T-helper 1 cell treated with Interleukin-12 subunit alpha and Interleukin-12 subunit beta and Interleukin-4 antibody, amounts not matched to agents 30 ng/mL and 1 ng/mL, for 36 hours (primary cell): ENCODE measurements around the gene ARFGEF2. TPM values are rescaled to one million over a fixed set of nuclear protein-coding genes. Genes with fewer than 3 reads are reported as not detected.
"Not testable (repeated sequence)": the region's sequence is repeated elsewhere in the genome, so short reads cannot be mapped to it uniquely, and the experiment has no call there.

Source experiments
- intact Hi-C: fragments of 100-400 bp; cut with micrococcal nuclease; formaldehyde crosslinking; loops from one replicate; pipeline ENCODE4 v1.15.1; 2024
- total RNA-seq: library from RNA; stranded (reverse); gene quantifications from 2 replicates; pipeline ENCODE4 v1.2.3, GENCODE V29; 2022

Gene ARFGEF2
- total RNA-seq, 1 donor from 2014 or later: 25.6 TPM

DNA sequence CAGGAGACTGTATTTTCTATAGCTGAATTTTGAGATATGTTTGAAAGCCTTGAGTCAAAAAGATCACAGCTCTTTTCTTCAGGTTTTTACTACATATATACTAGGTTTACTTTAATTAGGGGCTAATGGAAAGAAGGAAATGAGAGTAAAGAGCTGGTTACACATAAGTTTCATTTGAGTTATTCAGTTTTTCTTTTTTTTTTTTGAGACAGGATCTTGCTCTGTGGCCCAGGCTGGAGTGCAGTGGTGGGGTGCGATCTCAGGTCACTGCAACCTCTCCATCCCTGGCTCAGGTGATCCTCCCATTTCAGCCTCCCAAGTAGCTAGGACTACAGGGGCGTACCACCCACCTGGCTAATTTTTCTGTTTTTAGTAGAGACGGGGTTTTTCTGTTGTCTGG lies 4.8 kb downstream of the ARFGEF2 start:
- intact Hi-C loops: loop anchor here (10.0 kb wide), 1 partner anchor 889 kb away; the partner anchor contains the start of gene SLC9A8

DNA sequence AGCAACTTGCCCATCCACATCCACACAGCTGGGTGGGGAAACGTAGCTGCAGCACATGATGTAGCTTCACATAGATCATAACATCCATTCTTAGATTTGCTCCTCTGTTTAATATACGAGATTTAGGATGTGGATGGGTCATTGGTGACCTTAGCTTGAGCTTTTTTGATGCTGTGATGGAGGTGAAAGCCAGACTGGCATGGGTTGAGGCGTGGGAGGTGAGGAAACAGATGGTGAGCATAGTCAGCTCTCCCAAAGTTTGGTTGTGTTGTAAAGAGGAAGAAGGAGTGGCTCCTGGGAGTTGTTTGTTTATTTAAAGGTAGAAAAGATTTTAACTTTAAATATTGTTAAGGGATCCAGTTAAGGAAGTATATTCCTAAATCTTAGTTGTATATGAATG lies 5.3 kb downstream of the ARFGEF2 start:
- intact Hi-C loops: loop anchor here (10.0 kb wide), 1 partner anchor 888 kb away; the partner anchor contains the start of gene SLC9A8

DNA sequence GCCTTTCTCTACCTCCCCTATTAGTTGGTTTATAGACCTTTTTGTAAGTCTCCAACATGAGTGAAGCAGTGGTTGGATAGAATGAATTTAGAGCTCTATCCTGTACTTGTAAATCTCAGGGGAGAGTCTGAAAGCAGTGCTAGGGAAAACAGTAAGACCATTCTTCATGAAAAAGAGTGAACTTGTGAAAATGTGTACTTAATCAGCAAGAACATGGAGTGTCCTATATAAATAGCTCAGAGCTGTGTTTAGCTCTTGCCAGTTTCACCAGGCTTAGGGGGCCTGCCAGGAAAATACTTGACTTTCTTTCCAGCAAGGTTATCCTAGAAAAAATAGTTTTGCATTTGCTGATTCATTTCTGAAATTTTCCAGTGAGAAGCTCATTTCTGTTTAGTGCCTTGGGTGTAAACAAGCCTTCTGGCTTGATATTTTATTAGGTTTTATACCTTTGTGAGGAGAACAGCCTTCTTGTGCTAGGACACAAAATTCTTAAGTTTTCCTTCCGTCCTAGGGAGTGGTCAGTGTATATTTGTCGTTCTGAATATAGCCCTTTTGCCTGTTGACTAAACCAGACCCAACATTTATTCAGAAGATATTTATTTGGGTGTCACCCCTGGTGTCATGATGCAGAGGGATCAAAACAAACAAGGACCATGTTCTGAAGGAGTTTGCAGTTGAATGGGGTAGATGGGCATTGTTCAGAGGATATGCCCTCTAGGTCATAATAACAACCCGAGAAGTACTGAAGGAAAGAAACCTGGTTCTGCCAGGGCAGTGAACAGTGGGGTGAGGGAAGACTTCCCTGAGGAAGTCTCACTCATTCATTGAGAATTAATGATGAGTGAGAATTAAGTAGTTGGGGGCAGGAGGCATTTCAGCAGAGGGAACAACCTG lies 7.6 kb downstream of the ARFGEF2 start:
- intact Hi-C loops: loop anchor here (10.0 kb wide), 1 partner anchor 886 kb away; the partner anchor contains the start of gene SLC9A8

DNA sequence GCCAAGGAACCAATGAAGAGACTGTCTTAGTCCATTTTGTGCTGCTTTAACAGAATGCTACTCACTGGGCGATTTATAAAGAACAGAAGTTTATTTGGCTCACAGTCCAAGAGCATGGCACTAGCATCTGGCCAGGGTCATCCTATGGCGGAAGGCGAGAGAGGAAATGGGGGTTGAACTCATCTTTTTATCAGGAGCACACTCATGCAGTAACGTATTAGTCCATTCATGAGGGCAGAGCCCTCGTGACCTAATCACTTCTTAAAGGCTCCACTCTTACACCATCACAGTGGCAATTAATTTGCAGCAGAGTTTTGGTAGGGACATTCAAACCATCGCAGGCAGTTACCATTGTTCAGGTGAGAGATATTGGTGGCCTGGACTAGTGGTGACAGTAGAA lies 8.5 kb downstream of the ARFGEF2 start:
- intact Hi-C loops: no loop called here

DNA sequence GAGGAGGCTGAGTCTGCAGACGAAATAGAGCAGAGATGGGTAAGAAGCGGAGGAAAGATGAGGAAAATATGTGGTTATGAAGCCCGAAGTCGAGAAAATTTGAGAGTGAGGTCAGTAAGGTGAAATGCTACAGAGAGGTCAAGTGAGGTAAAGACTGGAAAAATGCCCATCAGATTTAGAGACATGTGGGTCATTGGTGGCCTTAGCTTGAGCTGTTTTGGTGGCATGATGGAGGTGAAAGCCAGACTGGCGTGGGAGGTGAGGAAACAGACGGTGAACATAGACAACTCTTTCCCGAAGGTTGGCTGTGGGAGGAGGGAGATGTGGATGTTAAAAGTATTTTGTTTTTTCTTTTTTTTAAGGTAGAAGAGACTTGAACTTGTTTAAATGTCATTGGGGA lies 9.4 kb downstream of the ARFGEF2 start:
- intact Hi-C loops: no loop called here

DNA sequence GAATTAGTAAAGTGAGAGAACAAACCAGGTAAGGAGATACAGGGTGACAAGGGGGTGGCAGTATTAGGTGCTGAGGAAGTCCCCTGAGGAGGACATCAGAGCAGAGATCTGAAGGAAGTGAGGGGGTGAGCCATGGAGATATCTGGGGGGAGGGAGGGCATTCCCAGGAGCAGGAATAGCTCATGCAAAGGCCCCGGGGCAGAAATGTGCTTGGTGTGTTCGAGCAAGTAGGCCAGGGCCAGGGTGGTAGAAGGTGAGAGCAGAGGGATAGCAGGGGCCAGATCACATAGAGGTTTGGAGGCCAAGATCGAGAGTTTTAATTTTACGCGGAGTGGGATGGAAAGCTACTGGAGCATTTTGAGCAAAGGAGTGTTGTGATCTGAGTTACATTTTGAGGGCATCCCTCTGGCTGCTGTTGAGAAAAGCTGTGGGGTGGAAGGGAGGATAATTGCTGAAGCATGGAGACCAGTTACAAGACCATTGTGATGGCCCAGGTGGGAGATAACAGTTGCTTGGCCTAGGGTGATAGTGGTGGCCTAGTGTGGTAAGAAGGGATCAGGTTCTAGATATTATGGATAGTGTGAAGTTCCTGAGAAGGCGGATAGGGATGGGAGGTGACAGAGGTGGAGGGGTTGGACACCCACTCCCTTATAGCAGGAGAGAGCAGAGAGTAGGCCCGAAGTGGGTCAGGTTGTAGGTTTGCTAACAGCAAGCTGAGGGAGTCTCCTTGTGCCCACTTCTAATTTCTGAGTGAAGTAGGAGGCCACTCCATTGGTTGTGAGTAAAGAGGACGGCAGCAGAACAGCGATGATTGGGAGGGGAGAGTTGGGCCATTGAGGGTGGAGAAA lies 10.2 kb downstream of the ARFGEF2 start:
- intact Hi-C loops: no loop called here

DNA sequence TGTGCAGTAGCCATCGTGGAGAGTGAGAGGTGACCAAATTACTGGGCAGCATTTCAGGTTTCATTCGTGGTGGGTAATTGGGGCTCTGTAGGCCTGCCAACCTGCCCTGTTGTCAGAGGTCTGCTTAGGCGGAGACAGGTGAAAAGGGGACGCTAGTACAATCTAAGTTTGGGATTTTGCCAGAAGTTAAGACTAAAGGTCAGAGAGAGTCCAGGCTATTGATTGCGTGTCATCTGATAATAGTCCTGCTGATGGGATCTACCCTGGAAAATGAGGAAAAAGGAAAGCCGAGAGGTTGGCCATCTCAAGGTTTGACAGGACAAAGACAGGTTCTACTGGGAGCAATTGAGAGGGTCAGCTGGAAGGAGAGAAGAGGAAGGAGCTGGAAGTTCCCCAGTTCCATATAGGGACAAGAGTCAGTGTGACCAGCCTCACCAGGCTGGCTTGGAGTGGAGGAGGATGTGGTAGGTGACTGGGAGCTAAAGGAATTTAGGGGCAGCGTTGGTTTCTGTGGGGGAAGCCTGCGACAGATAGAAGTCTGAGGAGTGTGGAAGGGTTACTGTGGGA lies 10.9 kb downstream of the ARFGEF2 start:
- intact Hi-C loops: no loop called here

DNA sequence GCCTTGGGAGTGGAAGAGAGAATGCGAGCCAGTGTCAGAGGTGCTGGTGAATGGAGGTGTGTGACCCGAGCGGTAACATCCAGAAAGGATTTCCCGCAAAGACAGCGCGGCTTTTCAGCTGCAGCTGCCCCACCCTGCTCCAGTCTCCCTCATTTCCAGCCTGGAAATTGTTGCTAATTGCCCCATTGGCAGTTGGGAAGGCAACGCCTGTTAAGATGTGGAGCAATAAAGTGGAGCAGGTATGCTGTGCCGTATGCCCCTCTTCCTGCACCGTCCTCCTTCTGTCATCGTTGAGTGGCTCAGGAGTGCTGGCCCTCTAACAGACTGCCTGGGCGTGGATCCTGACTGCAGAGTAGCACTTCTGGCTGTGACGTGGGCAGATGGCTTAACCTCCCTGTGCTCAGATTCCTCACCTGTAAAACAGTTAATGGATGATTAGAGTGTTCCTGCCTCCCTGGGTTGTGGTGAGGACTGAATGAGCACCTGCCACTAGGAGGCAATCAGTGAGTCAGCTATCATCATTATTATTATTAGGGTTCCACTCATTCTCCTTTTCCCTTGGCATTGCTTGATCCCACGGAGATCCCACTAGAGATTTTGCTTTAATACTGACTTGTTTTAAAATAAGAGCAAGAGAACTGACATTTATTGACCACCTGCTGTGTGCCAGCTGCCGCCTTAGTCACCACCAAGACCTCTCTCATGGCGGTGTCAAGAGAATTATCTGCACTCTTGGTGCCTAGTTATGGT lies 11.7 kb downstream of the ARFGEF2 start:
- intact Hi-C loops: no loop called here

DNA sequence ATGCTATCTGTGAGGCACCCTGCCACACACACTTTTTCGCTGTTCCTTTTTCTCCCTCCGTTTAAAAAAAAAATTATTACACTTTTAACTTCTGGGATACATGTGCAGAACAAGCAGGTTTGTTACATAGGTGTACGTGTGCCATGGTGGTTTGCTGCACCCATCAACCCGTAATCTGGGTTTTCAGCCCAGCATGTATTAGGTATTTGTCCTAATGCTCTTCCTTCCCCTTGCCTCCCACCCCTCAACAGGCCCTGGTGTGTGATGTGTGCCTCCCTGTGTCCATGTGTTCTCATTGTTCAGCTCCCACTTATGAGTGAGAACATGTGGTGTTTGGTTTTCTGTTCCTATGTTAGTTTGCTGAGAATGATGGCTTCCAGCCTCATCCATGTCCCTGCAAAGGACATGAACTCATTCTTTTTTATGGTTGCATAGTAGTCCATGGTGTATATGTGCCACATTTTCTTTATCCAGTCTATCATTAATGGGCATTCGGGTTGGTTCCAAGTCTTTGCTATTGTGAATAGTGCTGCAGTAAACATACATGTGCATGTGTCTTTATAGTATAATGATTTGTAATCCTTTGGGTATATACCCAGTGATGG lies 12.9 kb downstream of the ARFGEF2 start:
- intact Hi-C loops: not testable (repeated sequence)

DNA sequence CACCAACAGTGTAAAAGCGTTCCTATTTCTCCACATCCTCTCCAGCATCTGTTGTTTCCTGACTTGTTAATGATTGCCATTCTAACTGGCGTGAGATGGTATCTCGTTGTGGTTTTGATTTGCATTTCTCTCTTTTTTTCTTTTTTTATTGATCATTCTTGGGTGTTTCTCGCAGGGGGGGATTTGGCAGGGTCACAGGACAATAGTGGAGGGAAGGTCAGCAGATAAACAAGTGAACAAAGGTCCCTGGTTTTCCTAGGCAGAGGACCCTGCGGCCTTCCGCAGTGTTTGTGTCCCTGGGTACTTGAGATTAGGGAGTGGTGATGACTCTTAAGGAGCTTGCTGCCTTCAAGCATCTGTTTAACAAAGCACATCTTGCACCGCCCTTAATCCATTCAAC lies 13.5 kb downstream of the ARFGEF2 start:
- intact Hi-C loops: not testable (repeated sequence)

DNA sequence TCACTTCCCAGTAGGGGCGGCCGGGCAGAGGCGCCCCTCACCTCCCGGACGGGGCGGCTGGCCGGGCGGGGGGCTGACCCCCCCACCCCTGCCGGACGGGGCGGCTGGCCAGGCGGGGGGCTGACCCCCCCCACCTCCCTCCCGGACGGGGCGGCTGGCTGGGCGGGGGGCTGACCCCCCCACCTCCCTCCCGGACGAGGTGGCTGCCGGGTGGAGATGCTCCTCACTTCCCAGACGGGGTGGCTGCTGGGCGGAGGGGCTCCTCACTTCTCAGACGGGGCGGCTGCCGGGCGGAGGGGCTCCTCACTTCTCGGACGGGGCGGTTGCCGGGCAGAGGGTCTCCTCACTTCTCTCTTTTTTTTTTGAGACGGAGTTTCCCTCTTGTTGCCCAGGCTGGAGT lies 14.7 kb downstream of the ARFGEF2 start:
- intact Hi-C loops: not testable (repeated sequence)

DNA sequence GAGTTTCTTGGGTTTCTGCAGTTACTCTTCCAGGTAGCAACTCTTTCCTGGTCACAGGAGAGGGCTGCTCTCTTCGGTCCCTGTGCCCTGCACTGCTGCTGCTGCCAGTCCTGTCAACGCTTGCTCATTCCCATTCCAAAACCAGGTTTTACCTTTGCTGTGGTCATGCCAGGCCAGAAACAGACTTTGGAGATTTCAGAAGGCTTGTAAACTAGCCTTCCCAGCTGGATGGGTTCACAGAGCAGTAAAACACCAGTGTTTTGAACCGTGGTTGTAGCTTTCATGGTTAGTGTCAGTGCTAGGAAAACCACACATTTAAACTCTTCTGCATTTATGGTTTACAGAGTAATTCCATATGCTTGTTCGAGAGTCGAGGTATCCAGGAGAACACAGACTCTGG lies 16.2 kb downstream of the ARFGEF2 start:
- intact Hi-C loops: no loop called here

DNA sequence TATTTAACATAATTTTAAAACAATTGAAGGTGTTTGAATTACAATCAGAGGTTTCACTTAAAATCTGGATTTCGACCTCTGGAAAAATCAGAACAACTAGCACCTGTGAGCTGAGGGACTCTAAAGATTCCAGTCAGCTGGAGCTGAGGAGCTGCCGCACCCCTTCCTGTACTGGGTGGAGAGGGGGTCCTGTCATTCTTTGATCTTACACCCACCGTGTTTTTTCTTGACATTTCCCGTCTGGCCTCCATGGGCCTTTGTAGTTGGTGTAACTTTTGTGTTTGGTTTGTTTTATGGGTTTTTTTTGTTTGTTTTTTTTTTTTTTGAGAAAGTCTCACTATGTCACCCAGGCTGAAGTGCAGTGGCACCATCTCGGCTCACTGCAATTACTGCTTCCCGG lies 17.2 kb downstream of the ARFGEF2 start:
- intact Hi-C loops: no loop called here

DNA sequence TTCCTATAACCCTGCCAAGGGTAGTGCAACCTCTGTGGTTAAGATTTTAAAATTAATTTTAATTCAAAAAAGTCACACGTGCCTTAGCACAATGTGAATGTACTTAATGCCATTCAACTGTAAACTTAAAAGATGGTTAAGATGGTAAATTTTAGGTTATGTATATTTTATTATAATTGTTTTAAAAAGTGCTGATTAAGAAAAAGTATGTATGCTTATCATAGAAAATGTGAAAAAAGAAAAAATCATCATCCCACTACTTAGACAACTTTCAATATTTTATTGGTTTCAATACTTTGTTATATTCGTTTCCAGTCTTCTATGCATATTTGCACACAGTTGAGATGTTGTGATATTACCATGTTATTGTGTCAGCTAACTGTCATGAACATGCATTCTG lies 18.7 kb downstream of the ARFGEF2 start:
- intact Hi-C loops: no loop called here

DNA sequence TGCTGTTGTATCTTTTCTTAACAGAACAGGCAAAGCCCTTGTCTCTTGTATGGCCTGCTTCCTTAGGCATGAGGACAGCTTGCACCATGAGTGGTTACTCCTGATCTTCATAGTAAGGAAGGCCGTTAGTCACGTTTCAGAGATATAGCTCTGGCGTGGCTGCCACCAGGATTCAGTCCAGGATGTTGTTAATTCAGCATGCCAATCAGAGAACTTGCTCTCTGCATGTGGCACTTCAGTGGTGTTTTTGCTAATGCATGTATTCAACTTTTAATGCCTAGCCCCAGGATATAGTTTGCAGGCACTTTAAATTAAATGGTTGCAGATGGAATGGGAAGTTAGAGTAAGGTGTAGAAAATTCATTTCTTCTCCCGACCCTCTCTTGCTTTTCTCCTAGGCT lies 20.0 kb downstream of the ARFGEF2 start:
- intact Hi-C loops: no loop called here

DNA sequence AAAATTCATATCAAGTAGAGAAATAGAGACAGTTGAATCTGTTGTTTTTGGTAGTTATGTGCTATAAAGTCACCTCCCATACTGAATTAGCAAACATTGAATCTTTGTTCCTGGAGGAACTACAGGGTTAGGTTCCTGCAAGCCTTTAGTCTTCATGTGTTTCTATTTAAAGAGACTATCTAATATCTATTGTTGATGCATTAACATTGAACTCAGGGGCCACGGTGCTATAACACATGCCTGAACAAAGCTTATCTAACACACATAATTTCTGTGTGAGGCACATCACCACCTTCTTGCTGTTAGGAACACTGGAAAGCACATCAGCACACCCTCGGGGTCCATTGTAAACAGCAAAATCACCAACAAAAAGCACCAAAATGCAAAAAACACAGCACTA lies 21.2 kb downstream of the ARFGEF2 start:
- intact Hi-C loops: no loop called here

DNA sequence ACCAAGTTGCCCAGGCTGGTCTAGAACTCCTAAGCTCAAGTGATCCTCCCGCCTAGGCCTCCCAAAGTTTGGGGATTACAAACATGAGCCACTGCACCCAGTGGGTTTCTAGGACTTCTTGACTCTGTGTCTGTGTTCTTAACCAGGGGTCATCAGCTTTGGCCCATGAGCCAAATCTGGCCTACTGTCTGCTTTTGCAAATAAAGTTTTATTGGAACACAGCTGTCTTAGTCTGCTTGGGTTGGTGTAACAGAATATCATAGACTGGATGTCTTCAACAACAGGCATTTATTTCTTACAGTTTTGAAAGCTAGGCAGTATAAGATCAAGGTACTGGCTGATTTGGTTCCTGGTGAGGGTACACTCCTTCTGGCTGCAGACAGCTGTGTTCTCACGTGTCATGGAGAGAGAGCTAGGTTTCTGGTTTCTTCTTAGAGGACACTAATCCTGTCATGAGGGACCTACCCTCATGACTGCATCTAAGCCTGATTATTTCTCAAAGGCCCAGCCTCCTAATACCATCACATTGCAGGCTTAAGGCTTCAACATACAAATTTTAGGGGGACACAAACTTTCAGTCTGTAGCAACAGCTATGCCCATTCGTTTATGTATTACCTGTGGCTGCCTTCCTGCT lies 23.3 kb downstream of the ARFGEF2 start:
- intact Hi-C loops: no loop called here

DNA sequence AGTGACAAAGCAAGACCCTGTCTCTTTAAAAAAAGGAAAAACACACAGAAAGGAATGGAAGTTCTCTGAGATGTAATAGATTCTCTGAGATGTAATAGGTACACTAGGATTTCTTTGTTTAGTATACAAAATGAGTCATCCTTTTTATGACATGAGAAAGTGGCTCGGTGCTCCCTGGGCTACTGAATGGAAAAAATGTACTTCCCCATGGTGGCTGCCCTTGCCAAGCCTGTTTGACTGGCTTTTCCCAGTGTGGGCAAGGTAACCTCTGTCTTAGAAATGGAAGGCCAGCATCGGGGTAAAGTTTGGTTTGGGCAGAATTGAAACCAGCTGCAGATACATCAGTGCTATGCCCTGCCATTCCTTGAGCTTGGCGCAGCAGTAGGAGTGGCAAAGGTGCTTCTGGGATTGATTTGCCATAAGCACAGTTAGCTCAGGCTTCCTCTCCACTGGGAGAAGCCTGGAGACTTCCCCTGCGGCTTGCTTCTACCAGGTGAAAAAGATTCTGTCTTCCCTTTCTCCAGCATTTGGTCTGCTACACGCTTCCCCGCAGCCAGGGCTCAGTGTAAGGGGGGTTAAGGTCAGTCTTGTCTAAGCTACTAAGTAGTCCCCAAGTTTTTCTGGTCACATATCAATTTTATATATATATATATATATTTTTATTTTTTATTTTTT lies 24.5 kb downstream of the ARFGEF2 start:
- intact Hi-C loops: no loop called here

DNA sequence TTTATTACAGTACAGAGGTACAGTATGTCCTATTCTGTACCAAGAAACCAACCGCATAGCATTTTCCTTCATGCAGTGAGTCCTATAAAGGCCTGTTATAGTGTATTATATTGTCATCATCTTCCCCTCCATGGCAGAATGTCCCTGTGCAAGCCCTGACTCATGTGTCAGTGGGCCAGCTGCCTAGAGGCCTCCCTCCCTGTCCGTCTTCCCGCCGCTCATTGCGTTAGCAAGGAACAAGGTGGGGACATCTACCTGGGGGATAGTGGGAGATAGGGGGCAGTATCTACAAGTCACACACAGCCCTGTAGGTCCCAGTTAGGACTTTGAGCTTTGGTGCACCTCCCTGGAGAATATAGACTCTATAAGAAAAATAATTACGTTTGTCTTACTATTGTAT lies 27.1 kb downstream of the ARFGEF2 start:
- intact Hi-C loops: no loop called here
